Gastroesophageal sphincter (tissue), 4 donors: ENCODE measurements around the gene ITM2C. TPM values are rescaled to one million over a fixed set of nuclear protein-coding genes. Genes with fewer than 3 reads are reported as not detected.

Source experiments
- ATAC-seq: fragments of 150-250 bp; one replicate; pipeline ENCODE4 v1.9.1; 2016; ENCODE audit warnings: mild to moderate bottlenecking, moderate library complexity
- H3K27ac ChIP-seq, 4 donors: fragments of 200-600 bp; sonication (generic) in 3 of 4; 1 replicate in 3 of 4; 2 replicates in 1 of 4; pipeline ENCODE4 v1.5.1; 2016 to 2019
- H3K27me3 ChIP-seq: fragments of 200-600 bp; sonication (generic); one replicate; pipeline ENCODE4 v1.5.1; 2019
- H3K36me3 ChIP-seq, 2 donors: fragments of 200-600 bp; sonication (generic); one replicate each; pipeline ENCODE4 v1.5.1; 2019; ENCODE audit warnings: control low read depth in 1 of 2
- H3K4me1 ChIP-seq, 3 donors: fragments of 200-600 bp; sonication (generic); 1 replicate in 2 of 3; 2 replicates in 1 of 3; pipeline ENCODE4 v1.5.1; 2016 to 2019; ENCODE audit warnings: control low read depth in 2 of 3
- H3K4me3 ChIP-seq, 2 donors: fragments of 200-600 bp; sonication (generic); one replicate each; pipeline ENCODE4 v1.5.1; 2019; ENCODE audit warnings: mild to moderate bottlenecking in 1 of 2, moderate library complexity in 1 of 2
- H3K9me3 ChIP-seq, 3 donors: fragments of 200-600 bp; sonication (generic); one replicate each; pipeline ENCODE4 v1.5.1; 2017 to 2019; ENCODE audit warnings: control low read depth in 2 of 3
- EP300 ChIP-seq: sonication (generic); formaldehyde crosslinking; IDR thresholded peaks from one replicate; pipeline ENCODE4 v1.6.1; 2017; ENCODE audit warnings: antibody characterized with exemption, mild to moderate bottlenecking
- POLR2A ChIP-seq, 2 donors: fragments of 450-650 bp; IDR thresholded peaks; one replicate each; pipeline ENCODE4 v1.6.1; 2017; ENCODE audit warnings: antibody characterized with exemption in 2 of 2, mild to moderate bottlenecking in 2 of 2, moderate library complexity in 1 of 2
- POLR2AphosphoS5 ChIP-seq: sonication (generic); formaldehyde crosslinking; IDR thresholded peaks from one replicate; pipeline ENCODE4 v1.6.1; 2017; ENCODE audit warnings: antibody characterized with exemption
- WGBS, 2 donors: methylation state at CpG; one replicate each; pipeline ENCODE4 v1.1.5; 2018; ENCODE audit warnings: low coverage in 1 of 2; 5-methylcytosine and 5-hydroxymethylcytosine counted together
- total RNA-seq, 4 donors: library from RNA; depleted of rRNA; stranded (reverse); fragments of >200 nt; gene quantifications; one replicate each; pipeline ENCODE4 v1.1.0, GENCODE V29; 2016
- TF ChIP-seq, protein P1 (sequence below), 4 experiments: fragments of 200-600 bp in 2 of 4; fragments of 450-650 bp in 2 of 4; sonication (generic) in 1 of 4; IDR thresholded peaks; one replicate each; pipeline ENCODE4 v1.5.1; 2017 to 2019; ENCODE audit warnings: antibody characterized with exemption in 4 of 4, mild to moderate bottlenecking in 2 of 4, moderate library complexity in 2 of 4

The ITM2C gene
- total RNA-seq, 4 donors from 2014 or later, result 70.2 to 141 (median 84.0) TPM

- H3K36me3 ChIP-seq, result no peaks in the 10 kb centered on the region
- ATAC-seq, result no peak
- no peaks in the 10 kb centered on the region for H3K27me3 ChIP-seq
- TF ChIP-seq, protein P1, sequence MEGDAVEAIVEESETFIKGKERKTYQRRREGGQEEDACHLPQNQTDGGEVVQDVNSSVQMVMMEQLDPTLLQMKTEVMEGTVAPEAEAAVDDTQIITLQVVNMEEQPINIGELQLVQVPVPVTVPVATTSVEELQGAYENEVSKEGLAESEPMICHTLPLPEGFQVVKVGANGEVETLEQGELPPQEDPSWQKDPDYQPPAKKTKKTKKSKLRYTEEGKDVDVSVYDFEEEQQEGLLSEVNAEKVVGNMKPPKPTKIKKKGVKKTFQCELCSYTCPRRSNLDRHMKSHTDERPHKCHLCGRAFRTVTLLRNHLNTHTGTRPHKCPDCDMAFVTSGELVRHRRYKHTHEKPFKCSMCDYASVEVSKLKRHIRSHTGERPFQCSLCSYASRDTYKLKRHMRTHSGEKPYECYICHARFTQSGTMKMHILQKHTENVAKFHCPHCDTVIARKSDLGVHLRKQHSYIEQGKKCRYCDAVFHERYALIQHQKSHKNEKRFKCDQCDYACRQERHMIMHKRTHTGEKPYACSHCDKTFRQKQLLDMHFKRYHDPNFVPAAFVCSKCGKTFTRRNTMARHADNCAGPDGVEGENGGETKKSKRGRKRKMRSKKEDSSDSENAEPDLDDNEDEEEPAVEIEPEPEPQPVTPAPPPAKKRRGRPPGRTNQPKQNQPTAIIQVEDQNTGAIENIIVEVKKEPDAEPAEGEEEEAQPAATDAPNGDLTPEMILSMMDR (IDR thresholded peaks at IDR 0.05), result no peak
- TF ChIP-seq POLR2A (IDR thresholded peaks at IDR 0.05) (no peak), POLR2AphosphoS5 (no peak), EP300 (no peak)
- WGBS, 2 donors, result 74 to 96% methylated on average over 6 to 8 of the region's 18 CpGs
- H3K9me3 ChIP-seq, result no peaks in the 10 kb centered on the region
- no peak overlapping the region for H3K27ac ChIP-seq
- peaks cover 0 to 9% (median 0%) of the 10 kb centered on the region in 3 donors for H3K4me1 ChIP-seq
- no peak overlapping the region for H3K4me3 ChIP-seq
Observed at GRCh38 chr2:230905448-230906421, 41.0 kb downstream of the ITM2C start.

DNA sequence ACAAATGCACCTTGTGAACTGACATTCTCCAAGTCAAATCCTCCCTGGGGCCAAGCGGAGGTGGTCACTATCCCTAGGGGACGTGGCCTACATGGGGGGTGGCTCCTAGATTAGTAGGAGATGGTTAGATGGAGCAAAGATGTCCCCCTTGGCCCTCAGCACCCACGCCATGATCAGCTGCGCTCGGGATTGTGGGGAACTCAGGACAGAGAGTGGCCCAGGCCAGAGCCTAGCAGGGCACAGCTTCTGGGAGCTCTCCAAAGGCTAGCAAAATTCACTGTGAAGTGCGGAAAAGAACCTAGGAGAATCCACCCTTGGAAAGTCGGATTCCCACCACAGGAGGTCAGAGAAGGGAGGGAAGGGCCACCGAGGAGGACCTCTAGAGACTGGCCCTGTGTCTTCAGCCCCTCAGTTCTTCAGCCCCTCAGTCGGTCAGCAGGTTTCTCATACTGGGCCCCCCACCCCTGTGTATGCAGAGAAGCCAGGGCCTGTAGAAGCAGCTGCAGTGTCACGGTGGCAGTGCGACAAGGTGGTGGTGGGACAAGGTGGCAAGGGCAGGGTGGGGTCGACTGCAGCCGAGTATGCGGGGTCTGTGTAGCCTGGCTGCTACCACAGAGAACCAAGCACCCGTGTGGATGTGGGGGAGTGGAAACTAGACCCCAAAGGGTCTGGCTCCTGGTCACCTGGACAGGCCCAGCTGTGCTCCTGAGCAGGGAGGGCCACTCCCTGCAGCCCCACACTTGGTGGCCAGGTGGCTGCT is 41.9 kb downstream of the ITM2C start:
- TF ChIP-seq EP300, result no peak
- WGBS, 2 donors, result 83 to 94% methylated on average over 1 to 5 of the region's 15 CpGs

GRCh38 chr2:230907361-230908091 is 42.8 kb downstream of the ITM2C start:
- H3K27me3 ChIP-seq, result peaks cover 4% of the 10 kb centered on the region
- H3K9me3 ChIP-seq, result no peaks in the 10 kb centered on the region
- H3K27ac ChIP-seq, result peak overlapping the region in 1 of 4 donors; percentile 33
- 90% methylated on average over 2 to 7 of the region's 16 CpGs for whole genome bisulfite sequencing, 2 donors
- ATAC-seq, result no peak
- H3K36me3 ChIP-seq, result no peaks in the 10 kb centered on the region
- H3K4me1 ChIP-seq, result peaks cover 0 to 9% (median 0%) of the 10 kb centered on the region in 3 donors
- peak overlapping the region in 1 of 2 donors; percentile 12 for H3K4me3 ChIP-seq
- TF ChIP-seq, protein P1 (IDR thresholded peaks at IDR 0.05), result no peak
- no peak for TF ChIP-seq POLR2AphosphoS5
- TF ChIP-seq EP300, result no peak
- no peak for TF ChIP-seq POLR2A (IDR thresholded peaks at IDR 0.05)

More for the DNA sequence above, 41.9 kb downstream of the ITM2C start:
- no peaks in the 10 kb centered on the region for H3K9me3 ChIP-seq
- no peaks in the 10 kb centered on the region for H3K27me3 ChIP-seq
- H3K4me3 ChIP-seq, result no peak overlapping the region
- H3K27ac ChIP-seq, result no peak overlapping the region
- H3K36me3 ChIP-seq, result no peaks in the 10 kb centered on the region
- H3K4me1 ChIP-seq, result peaks cover 0 to 9% (median 0%) of the 10 kb centered on the region in 3 donors
- ATAC-seq, result no peak

GRCh38 chr2:230908092-230908594 is 43.4 kb downstream of the ITM2C start:
- 65 to 67% methylated on average over 1 to 6 of the region's 6 CpGs for WGBS, 2 donors
- no peak for ATAC-seq
- no peaks in the 10 kb centered on the region for H3K9me3 ChIP-seq
- peaks cover 4% of the 10 kb centered on the region for H3K27me3 ChIP-seq
- H3K4me3 ChIP-seq, result peak overlapping the region in 1 of 2 donors; percentile 12
- H3K27ac ChIP-seq, result peak overlapping the region in 1 of 4 donors; percentile 33
- no peaks in the 10 kb centered on the region for H3K36me3 ChIP-seq
- H3K4me1 ChIP-seq, result peaks cover 0 to 9% (median 0%) of the 10 kb centered on the region in 3 donors
- TF ChIP-seq EP300 (no peak), POLR2A (IDR thresholded peaks at IDR 0.05) (no peak), POLR2AphosphoS5 (no peak)
- TF ChIP-seq, protein P1 (IDR thresholded peaks at IDR 0.05), result no peak
